IPS-18a (cell line): Measurements from ENCODE around the gene KCNQ1.

Experiments used
- H3K27ac ChIP-seq: one replicate; pipeline ENCODE4 v1.5.1; 2013; ENCODE audit warnings: low read length
- H3K27me3 ChIP-seq: one replicate; pipeline ENCODE4 v1.6.1; 2013; ENCODE audit warnings: mild to moderate bottlenecking, low read length; ENCODE audit not compliant: control insufficient read depth, insufficient read depth
- H3K36me3 ChIP-seq: one replicate; pipeline ENCODE4 v1.6.1; 2013; ENCODE audit warnings: low read depth, low read length; ENCODE audit not compliant: control insufficient read depth
- H3K4me1 ChIP-seq: one replicate; pipeline ENCODE4 v1.6.1; 2013; ENCODE audit warnings: low read depth, low read length; ENCODE audit not compliant: control insufficient read depth
- H3K4me3 ChIP-seq: one replicate; pipeline ENCODE4 v1.5.1; 2013; ENCODE audit warnings: low read length
- H3K9ac ChIP-seq: one replicate; pipeline ENCODE4 v1.6.1; 2013; ENCODE audit warnings: mild to moderate bottlenecking, low read length, moderate library complexity
- H3K9me3 ChIP-seq: one replicate; pipeline ENCODE4 v1.6.1; 2013; ENCODE audit warnings: low read depth, low read length; ENCODE audit not compliant: control insufficient read depth

The KCNQ1 gene

GRCh38 chr11:2719831-2720590 is 275.2 kb downstream of the KCNQ1 start:
- Histone ChIP-seq H3K4me1 (peaks cover 33% of the 10 kb centered on the region), H3K27ac (no peak overlapping the region), H3K9ac (no peak overlapping the region), H3K9me3 (no peaks in the 10 kb centered on the region), H3K4me3 (no peak overlapping the region), H3K27me3 (peaks cover 100% of the 10 kb centered on the region), H3K36me3 (no peaks in the 10 kb centered on the region)

- H3K9ac ChIP-seq: no peak overlapping the region
- H3K4me3 ChIP-seq: peak overlapping the region; percentile 32
- no peak overlapping the region for H3K27ac ChIP-seq
- H3K36me3 ChIP-seq: no peaks in the 10 kb centered on the region
- H3K9me3 ChIP-seq: no peaks in the 10 kb centered on the region
- peaks cover 33% of the 10 kb centered on the region for H3K4me1 ChIP-seq
- H3K27me3 ChIP-seq: peaks cover 99% of the 10 kb centered on the region
These were observed 276.6 kb downstream of the KCNQ1 start for GRCh38 chr11:2721210-2721916.

GRCh38 chr11:2722955-2723354 is 278.1 kb downstream of the KCNQ1 start:
- no peak overlapping the region for H3K9ac ChIP-seq
- H3K27me3 ChIP-seq: peaks cover 92% of the 10 kb centered on the region
- H3K4me1 ChIP-seq: peaks cover 33% of the 10 kb centered on the region
- H3K9me3 ChIP-seq: no peaks in the 10 kb centered on the region
- no peaks in the 10 kb centered on the region for H3K36me3 ChIP-seq
- H3K27ac ChIP-seq: no peak overlapping the region
- no peak overlapping the region for H3K4me3 ChIP-seq

GRCh38 chr11:2724104-2724503 is 279.3 kb downstream of the KCNQ1 start:
- H3K27ac ChIP-seq: no peak overlapping the region
- H3K27me3 ChIP-seq: peaks cover 83% of the 10 kb centered on the region
- H3K9ac ChIP-seq: no peak overlapping the region
- H3K36me3 ChIP-seq: no peaks in the 10 kb centered on the region
- H3K4me3 ChIP-seq: no peak overlapping the region
- H3K9me3 ChIP-seq: no peaks in the 10 kb centered on the region
- peaks cover 25% of the 10 kb centered on the region for H3K4me1 ChIP-seq

GRCh38 chr11:2724653-2725367 is 280.0 kb downstream of the KCNQ1 start:
- Histone ChIP-seq H3K27ac (no peak overlapping the region), H3K9ac (no peak overlapping the region), H3K4me3 (no peak overlapping the region), H3K9me3 (no peaks in the 10 kb centered on the region), H3K27me3 (peaks cover 83% of the 10 kb centered on the region), H3K36me3 (no peaks in the 10 kb centered on the region), H3K4me1 (peaks cover 18% of the 10 kb centered on the region)

GRCh38 chr11:2725368-2726300 is 280.8 kb downstream of the KCNQ1 start:
- Histone ChIP-seq H3K9me3 (no peaks in the 10 kb centered on the region), H3K36me3 (no peaks in the 10 kb centered on the region), H3K9ac (no peak overlapping the region), H3K27ac (no peak overlapping the region), H3K4me1 (peaks cover 10% of the 10 kb centered on the region), H3K27me3 (peaks cover 83% of the 10 kb centered on the region), H3K4me3 (no peak overlapping the region)

- Histone ChIP-seq H3K9me3 (no peaks in the 10 kb centered on the region), H3K9ac (no peak overlapping the region), H3K4me1 (no peaks in the 10 kb centered on the region), H3K27ac (no peak overlapping the region), H3K27me3 (peaks cover 82% of the 10 kb centered on the region), H3K4me3 (no peak overlapping the region), H3K36me3 (no peaks in the 10 kb centered on the region)
These were observed 282.2 kb downstream of the KCNQ1 start for GRCh38 chr11:2726964-2727363.

- peaks cover 76% of the 10 kb centered on the region for H3K27me3 ChIP-seq
- no peak overlapping the region for H3K9ac ChIP-seq
These were observed 283.4 kb downstream of the KCNQ1 start for GRCh38 chr11:2728128-2728662.

GRCh38 chr11:2728663-2729332 is 284.0 kb downstream of the KCNQ1 start:
- Histone ChIP-seq H3K36me3 (no peaks in the 10 kb centered on the region), H3K4me3 (no peak overlapping the region), H3K9me3 (no peaks in the 10 kb centered on the region), H3K27me3 (peaks cover 71% of the 10 kb centered on the region), H3K4me1 (no peaks in the 10 kb centered on the region), H3K27ac (no peak overlapping the region), H3K9ac (no peak overlapping the region)

More at GRCh38 chr11:2728128-2728662, 283.4 kb downstream of the KCNQ1 start:
- H3K4me1 ChIP-seq: no peaks in the 10 kb centered on the region
- no peaks in the 10 kb centered on the region for H3K36me3 ChIP-seq
- no peak overlapping the region for H3K27ac ChIP-seq
- H3K9me3 ChIP-seq: no peaks in the 10 kb centered on the region
- H3K4me3 ChIP-seq: no peak overlapping the region

- Histone ChIP-seq H3K4me1 (no peaks in the 10 kb centered on the region), H3K27me3 (peaks cover 69% of the 10 kb centered on the region), H3K27ac (no peak overlapping the region), H3K4me3 (no peak overlapping the region), H3K9me3 (no peaks in the 10 kb centered on the region), H3K36me3 (no peaks in the 10 kb centered on the region), H3K9ac (no peak overlapping the region)
These were observed 285.0 kb downstream of the KCNQ1 start for GRCh38 chr11:2729841-2730240.
